Lung (tissue), 12 donors: ENCODE measurements around the gene ETFDH. TPM values are rescaled to one million over a fixed set of nuclear protein-coding genes. Genes with fewer than 3 reads are reported as not detected.

Source experiments
- ATAC-seq: fragments of 200-7000 bp; cut with Tn5 transposase; one replicate; pipeline ENCODE4 v1.9.1; 2020; ENCODE audit warnings: moderate number of reproducible peaks; ENCODE audit not compliant: insufficient read depth, low FRiP score
- DNase-seq, 3 donors: peaks; one replicate each; pipeline ENCODE4 v3.0.0-alpha.2; 2013 to 2017
- H3K27ac ChIP-seq, 2 donors: one replicate each; pipeline ENCODE4 v1.5.1; 2013; ENCODE audit warnings: mild to moderate bottlenecking in 2 of 2, moderate library complexity in 2 of 2, control low read depth in 1 of 2, inconsistent platforms in 1 of 2, low read depth in 1 of 2, low read length in 1 of 2
- H3K27me3 ChIP-seq, 3 donors: one replicate each; pipeline ENCODE4 v1.5.1; 2013; ENCODE audit warnings: low read length in 2 of 3; ENCODE audit not compliant: control insufficient read depth in 3 of 3, insufficient read depth in 3 of 3
- H3K36me3 ChIP-seq, 4 donors: one replicate each; pipeline ENCODE4 v1.5.1; 2013; ENCODE audit warnings: low read length in 4 of 4, mild to moderate bottlenecking in 1 of 4, moderate library complexity in 1 of 4; ENCODE audit not compliant: control insufficient read depth in 4 of 4, insufficient read depth in 4 of 4
- H3K4me1 ChIP-seq, 5 donors: one replicate each; pipeline ENCODE4 v1.5.1; 2013; ENCODE audit warnings: low read length in 5 of 5, mild to moderate bottlenecking in 2 of 5, moderate library complexity in 1 of 5; ENCODE audit not compliant: control insufficient read depth in 5 of 5, insufficient read depth in 5 of 5
- H3K4me3 ChIP-seq: one replicate; pipeline ENCODE4 v1.5.1; 2013; ENCODE audit warnings: mild to moderate bottlenecking, control low read depth, moderate library complexity
- H3K9ac ChIP-seq, 2 donors: one replicate each; pipeline ENCODE4 v1.5.1; 2013; ENCODE audit warnings: low read length in 2 of 2, control low read depth in 1 of 2; ENCODE audit not compliant: insufficient read depth in 1 of 2
- H3K9me3 ChIP-seq, 4 donors: one replicate each; pipeline ENCODE4 v1.5.1; 2013; ENCODE audit warnings: low read length in 3 of 4, mild to moderate bottlenecking in 1 of 4, moderate library complexity in 1 of 4; ENCODE audit not compliant: control insufficient read depth in 4 of 4, insufficient read depth in 3 of 4
- WGBS, 2 donors: extraction: QIAGEN DNeasy Blood & Tissue Kit; methylation state at CpG; one replicate each; pipeline ENCODE4 v1.1.7; 2013; 5-methylcytosine and 5-hydroxymethylcytosine counted together
- polyA plus RNA-seq, 2 donors: library from polyadenylated mRNA; stranded (reverse); fragments of 200-250 nt; gene quantifications; one replicate each; pipeline ENCODE4 v1.2.1, GENCODE V29; 2013
- total RNA-seq, 2 donors: library from RNA; depleted of rRNA in 1 of 2; stranded (reverse); fragments of >200 nt in 1 of 2; gene quantifications; one replicate each; pipeline ENCODE4 v1.2.1, GENCODE V29; 2014 to 2021
- TF ChIP-seq, protein P1 (sequence below): IDR thresholded peaks from 2 replicates; pipeline ENCODE4 v1.5.1; 2012; ENCODE audit warnings: mild to moderate bottlenecking; ENCODE audit errors: control extremely low read depth, extremely low read depth
- donor health status: control.
- donor health status: control.
- donor health status: Bipolar disorder and iron deficiency.
- donor health status: healthy.
- donor health status: DM: yes; HTN: yes; CAD: no.

ETFDH gene
- total and polyA plus RNA-seq, 4 donors, result 13.6 to 43.8 (median 16.4) TPM

DNA sequence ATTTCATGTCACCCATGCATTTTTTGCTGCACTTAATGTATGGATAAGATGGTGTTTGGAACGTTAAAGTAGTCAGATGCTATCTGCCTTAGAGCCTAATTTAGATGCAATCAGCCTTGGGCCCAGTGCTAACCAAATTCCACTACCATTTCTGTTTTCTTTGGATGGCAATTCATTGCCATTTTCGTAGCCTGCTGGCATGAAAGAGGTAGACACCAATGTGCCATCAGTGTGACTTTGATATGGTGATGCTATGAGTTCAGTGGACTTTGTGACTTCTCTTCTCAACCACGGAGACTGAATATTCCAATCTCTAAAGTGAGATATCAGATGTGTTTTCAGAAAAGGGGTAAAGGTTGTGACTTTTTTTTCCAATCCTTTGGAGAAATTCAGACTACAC is 1.5 kb downstream of the ETFDH start:
- DNase-seq (no peak), ATAC-seq (no peak)
- Histone ChIP-seq H3K4me1 (peaks cover 0 to 19% (median 0%) of the 10 kb centered on the region in 5 donors), H3K27ac (no peak overlapping the region), H3K9ac (no peak overlapping the region), H3K27me3 (no peaks in the 10 kb centered on the region), H3K9me3 (no peaks in the 10 kb centered on the region), H3K36me3 (peaks cover 0 to 3% (median 0%) of the 10 kb centered on the region in 4 donors), H3K4me3 (no peak overlapping the region)
- WGBS, 2 donors, result 84 to 93% methylated on average over 3 of the region's 3 CpGs
- TF ChIP-seq, protein P1, sequence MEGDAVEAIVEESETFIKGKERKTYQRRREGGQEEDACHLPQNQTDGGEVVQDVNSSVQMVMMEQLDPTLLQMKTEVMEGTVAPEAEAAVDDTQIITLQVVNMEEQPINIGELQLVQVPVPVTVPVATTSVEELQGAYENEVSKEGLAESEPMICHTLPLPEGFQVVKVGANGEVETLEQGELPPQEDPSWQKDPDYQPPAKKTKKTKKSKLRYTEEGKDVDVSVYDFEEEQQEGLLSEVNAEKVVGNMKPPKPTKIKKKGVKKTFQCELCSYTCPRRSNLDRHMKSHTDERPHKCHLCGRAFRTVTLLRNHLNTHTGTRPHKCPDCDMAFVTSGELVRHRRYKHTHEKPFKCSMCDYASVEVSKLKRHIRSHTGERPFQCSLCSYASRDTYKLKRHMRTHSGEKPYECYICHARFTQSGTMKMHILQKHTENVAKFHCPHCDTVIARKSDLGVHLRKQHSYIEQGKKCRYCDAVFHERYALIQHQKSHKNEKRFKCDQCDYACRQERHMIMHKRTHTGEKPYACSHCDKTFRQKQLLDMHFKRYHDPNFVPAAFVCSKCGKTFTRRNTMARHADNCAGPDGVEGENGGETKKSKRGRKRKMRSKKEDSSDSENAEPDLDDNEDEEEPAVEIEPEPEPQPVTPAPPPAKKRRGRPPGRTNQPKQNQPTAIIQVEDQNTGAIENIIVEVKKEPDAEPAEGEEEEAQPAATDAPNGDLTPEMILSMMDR, result no peak

GRCh38 chr4:158676076-158676475 is 4.0 kb downstream of the ETFDH start:
- TF ChIP-seq, protein P1, result no peak
- ATAC-seq, result no peak
- DNase-seq, result no peak
- no peak overlapping the region for H3K4me3 ChIP-seq
- H3K27ac ChIP-seq, result no peak overlapping the region
- no peaks in the 10 kb centered on the region for H3K9me3 ChIP-seq
- H3K4me1 ChIP-seq, result peaks cover 0 to 13% (median 0%) of the 10 kb centered on the region in 5 donors
- H3K27me3 ChIP-seq, result no peaks in the 10 kb centered on the region
- WGBS, 2 donors, result 84 to 92% methylated on average over 5 of the region's 5 CpGs
- H3K36me3 ChIP-seq, result peaks cover 0 to 3% (median 0%) of the 10 kb centered on the region in 4 donors
- H3K9ac ChIP-seq, result no peak overlapping the region

GRCh38 chr4:158678767-158679166 is 6.7 kb downstream of the ETFDH start:
- no peak overlapping the region for H3K9ac ChIP-seq
- H3K27me3 ChIP-seq, result no peaks in the 10 kb centered on the region
- TF ChIP-seq, protein P1, result no peak
- WGBS, 2 donors, result 94 to 99% methylated on average over 2 of the region's 2 CpGs
- H3K4me3 ChIP-seq, result no peak overlapping the region
- H3K9me3 ChIP-seq, result no peaks in the 10 kb centered on the region
- H3K36me3 ChIP-seq, result peaks cover 0 to 7% (median 2%) of the 10 kb centered on the region in 4 donors
- H3K27ac ChIP-seq, result no peak overlapping the region
- peaks cover 0 to 5% (median 0%) of the 10 kb centered on the region in 5 donors for H3K4me1 ChIP-seq
- DNase-seq (no peak), ATAC-seq (no peak)

GRCh38 chr4:158681629-158682028 is 9.5 kb downstream of the ETFDH start:
- H3K4me1 ChIP-seq, result peaks cover 0 to 5% (median 0%) of the 10 kb centered on the region in 5 donors
- H3K4me3 ChIP-seq, result no peak overlapping the region
- H3K9ac ChIP-seq, result no peak overlapping the region
- DNase-seq (no peak), ATAC-seq (no peak)
- no peak overlapping the region for H3K27ac ChIP-seq
- H3K27me3 ChIP-seq, result no peaks in the 10 kb centered on the region
- H3K36me3 ChIP-seq, result peaks cover 3 to 11% (median 6%) of the 10 kb centered on the region in 4 donors
- 68 to 76% methylated on average over 1 of the region's 1 CpG for WGBS, 2 donors
- no peaks in the 10 kb centered on the region for H3K9me3 ChIP-seq
- TF ChIP-seq, protein P1, result no peak
